GM12873 (cell line): ENCODE measurements around the gene SEPTIN6.

Source experiments
- CTCF ChIP-seq: IDR thresholded peaks from 2 replicates; pipeline ENCODE4 v1.5.1; 2012; ENCODE audit warnings: low read depth, mild to moderate bottlenecking, moderate library complexity, low read length, control low read depth; ENCODE audit not compliant: insufficient read depth; ENCODE audit errors: missing control alignments

The SEPTIN6 gene

GRCh38 chrX:119688911-119689321, 4.1 kb downstream of the SEPTIN6 start:
- no peak for TF ChIP-seq CTCF

GRCh38 chrX:119687661-119688413, 5.1 kb downstream of the SEPTIN6 start:
- no peak for TF ChIP-seq CTCF

GRCh38 chrX:119686087-119686691, 6.8 kb downstream of the SEPTIN6 start:
- no peak for TF ChIP-seq CTCF

- no peak for TF ChIP-seq CTCF
Measured at GRCh38 chrX:119685225-119686066, 7.5 kb downstream of the SEPTIN6 start.

- no peak for TF ChIP-seq CTCF
Measured at GRCh38 chrX:119684916-119685224, 8.1 kb downstream of the SEPTIN6 start.

GRCh38 chrX:119682019-119682989, 10.7 kb downstream of the SEPTIN6 start:
- TF ChIP-seq CTCF, result no peak
